Activated B cell treated with CpG ODN at 0.5 μM for 24 hours (primary cell): ENCODE measurements around the gene ABCA13. TPM values are rescaled to one million over a fixed set of nuclear protein-coding genes. Genes with fewer than 3 reads are reported as not detected.

Source experiments
- ATAC-seq: fragments of 200-7000 bp; cut with Tn5 transposase; one replicate; pipeline ENCODE4 v1.10.0; 2021; ENCODE audit warnings: low read depth, mild to moderate bottlenecking, moderate library complexity
- CTCF ChIA-PET: fragments of 350-600 bp; sonication (Branson Sonifier 250); formaldehyde crosslinking; loops from one replicate; lab custom pipeline; 2021; ENCODE audit warnings: antibody characterized with exemption; lab: Charles Lee
- POLR2A ChIA-PET: fragments of 350-600 bp; sonication (Branson Sonifier 250); formaldehyde crosslinking; loops from one replicate; lab custom pipeline; 2021; ENCODE audit warnings: antibody characterized with exemption; lab: Charles Lee
- DNase-seq: peaks from one replicate; pipeline ENCODE4 v3.0.0; 2022
- H3K27ac Mint-ChIP-seq: one replicate; pipeline ENCODE4 v1.8.0; 2020; ENCODE audit warnings: mixed read lengths
- H3K27me3 Mint-ChIP-seq: one replicate; pipeline ENCODE4 v1.8.0; 2021; ENCODE audit warnings: mixed read lengths
- H3K36me3 Mint-ChIP-seq: one replicate; pipeline ENCODE4 v1.8.0; 2021; ENCODE audit warnings: low read depth, mixed read lengths
- H3K4me1 Mint-ChIP-seq: one replicate; pipeline ENCODE4 v1.8.0; 2021; ENCODE audit warnings: mixed read lengths
- H3K4me3 Mint-ChIP-seq: one replicate; pipeline ENCODE4 v1.8.0; 2020; ENCODE audit warnings: mild to moderate bottlenecking, mixed read lengths
- H3K9me3 Mint-ChIP-seq: one replicate; pipeline ENCODE4 v1.8.0; 2020; ENCODE audit warnings: mixed read lengths
- CTCF ChIP-seq: fragments of 200-600 bp; IDR thresholded peaks from one replicate; pipeline ENCODE4 v1.8.0; 2022; ENCODE audit warnings: antibody characterized with exemption, mild to moderate bottlenecking
- intact Hi-C: fragments of 100-400 bp; cut with micrococcal nuclease; formaldehyde crosslinking; loops from one replicate; pipeline ENCODE4 v1.15.1; 2024
- total RNA-seq: library from RNA; stranded (reverse); gene quantifications from 2 replicates; pipeline ENCODE4 v1.2.3, GENCODE V29; 2022

The ABCA13 gene
- total RNA-seq, 1 donor from 2014 or later: not detected

GRCh38 chr7:48634116-48634632 lies 462.9 kb downstream of the ABCA13 start:
- H3K4me3 Mint-ChIP-seq: no peak overlapping the region
- ChIA-PET CTCF (no interaction called here), POLR2A (no interaction called here)
- peaks cover 5% of the 10 kb centered on the region for H3K9me3 Mint-ChIP-seq
- no peak for TF ChIP-seq CTCF
- no peaks in the 10 kb centered on the region for H3K36me3 Mint-ChIP-seq
- no peaks in the 10 kb centered on the region for H3K4me1 Mint-ChIP-seq
- DNase-seq: no peak
- H3K27me3 Mint-ChIP-seq: no peaks in the 10 kb centered on the region
- intact Hi-C loops: no loop called here
- ATAC-seq: no peak
- no peak overlapping the region for H3K27ac Mint-ChIP-seq

GRCh38 chr7:48635796-48636195 lies 464.5 kb downstream of the ABCA13 start:
- H3K9me3 Mint-ChIP-seq: peaks cover 5% of the 10 kb centered on the region
- H3K36me3 Mint-ChIP-seq: no peaks in the 10 kb centered on the region
- no peak overlapping the region for H3K27ac Mint-ChIP-seq
- no peak overlapping the region for H3K4me3 Mint-ChIP-seq
- ATAC-seq: no peak
- no peaks in the 10 kb centered on the region for H3K4me1 Mint-ChIP-seq
- no peaks in the 10 kb centered on the region for H3K27me3 Mint-ChIP-seq
- no peak for TF ChIP-seq CTCF
- POLR2A ChIA-PET: no interaction called here
- CTCF ChIA-PET: no interaction called here
- DNase-seq: no peak
- intact Hi-C loops: no loop called here

- intact Hi-C loops: no loop called here
- Mint-ChIP-seq H3K9me3 (peaks cover 5% of the 10 kb centered on the region), H3K27ac (no peak overlapping the region), H3K36me3 (no peaks in the 10 kb centered on the region), H3K4me3 (no peak overlapping the region), H3K4me1 (no peaks in the 10 kb centered on the region), H3K27me3 (no peaks in the 10 kb centered on the region)
- POLR2A ChIA-PET: no interaction called here
- DNase-seq (no peak), ATAC-seq (no peak)
- TF ChIP-seq CTCF: no peak
- CTCF ChIA-PET: no interaction called here
Observed at GRCh38 chr7:48636391-48637015, 465.2 kb downstream of the ABCA13 start.

- Mint-ChIP-seq H3K4me1 (no peaks in the 10 kb centered on the region), H3K36me3 (no peaks in the 10 kb centered on the region), H3K4me3 (no peak overlapping the region), H3K27me3 (no peaks in the 10 kb centered on the region), H3K27ac (no peak overlapping the region), H3K9me3 (peaks cover 2% of the 10 kb centered on the region)
- no peak for TF ChIP-seq CTCF
- intact Hi-C loops: no loop called here
- ChIA-PET CTCF (no interaction called here), POLR2A (no interaction called here)
- ATAC-seq: no peak
- DNase-seq: no peak
Observed at GRCh38 chr7:48637382-48637781, 466.1 kb downstream of the ABCA13 start.

- ATAC-seq (no peak), DNase-seq (no peak)
- H3K36me3 Mint-ChIP-seq: no peaks in the 10 kb centered on the region
- ChIA-PET POLR2A (no interaction called here), CTCF (no interaction called here)
- no peak overlapping the region for H3K4me3 Mint-ChIP-seq
- intact Hi-C loops: no loop called here
- no peaks in the 10 kb centered on the region for H3K27me3 Mint-ChIP-seq
- no peak for TF ChIP-seq CTCF
- peaks cover 2% of the 10 kb centered on the region for H3K9me3 Mint-ChIP-seq
- H3K27ac Mint-ChIP-seq: no peak overlapping the region
- no peaks in the 10 kb centered on the region for H3K4me1 Mint-ChIP-seq
Observed at GRCh38 chr7:48638041-48638440, 466.8 kb downstream of the ABCA13 start.
